ENCODE results near the gene NXPH1.

The NXPH1 gene

GRCh38 chr7:8436965-8437364 lies 3.6 kb downstream of the NXPH1 start:
- DNase-seq (ENCODE audit: low read depth in 2 of 2): no peak

- DNase-seq (ENCODE audit: low read depth in 2 of 2): no peak
Measured at GRCh38 chr7:8437606-8438005, 4.2 kb downstream of the NXPH1 start.

- no peak for DNase-seq (ENCODE audit: low read depth in 2 of 2)
Measured at GRCh38 chr7:8440670-8441069, 7.3 kb downstream of the NXPH1 start.

GRCh38 chr7:8441106-8441965 lies 7.9 kb downstream of the NXPH1 start:
- DNase-seq (ENCODE audit: low read depth in 2 of 2): no peak

- no peak for DNase-seq (ENCODE audit: low read depth in 2 of 2)
Measured at GRCh38 chr7:8442051-8442813, 8.8 kb downstream of the NXPH1 start.

GRCh38 chr7:8442814-8443304 lies 9.4 kb downstream of the NXPH1 start:
- DNase-seq (ENCODE audit: low read depth in 2 of 2): no peak

- no peak for DNase-seq (ENCODE audit: low read depth in 2 of 2)
Measured at GRCh38 chr7:8443576-8444467, 10.4 kb downstream of the NXPH1 start.

GRCh38 chr7:8444468-8444769 lies 11.0 kb downstream of the NXPH1 start:
- DNase-seq (ENCODE audit: low read depth in 2 of 2): no peak

- DNase-seq (ENCODE audit: low read depth in 2 of 2): no peak
Measured at GRCh38 chr7:8453535-8453934, 20.1 kb downstream of the NXPH1 start.

GRCh38 chr7:8455426-8455825 lies 22.0 kb downstream of the NXPH1 start:
- no peak for DNase-seq (ENCODE audit: low read depth in 2 of 2)

- no peak for DNase-seq (ENCODE audit: low read depth in 2 of 2)
Measured at GRCh38 chr7:8462309-8462708, 28.9 kb downstream of the NXPH1 start.

GRCh38 chr7:8465338-8465737 lies 31.9 kb downstream of the NXPH1 start:
- DNase-seq (ENCODE audit: low read depth in 2 of 2): no peak

- DNase-seq (ENCODE audit: low read depth in 2 of 2): no peak
Measured at GRCh38 chr7:8480527-8480926, 47.1 kb downstream of the NXPH1 start.

- DNase-seq (ENCODE audit: low read depth in 2 of 2): no peak
Measured at GRCh38 chr7:8481096-8481495, 47.7 kb downstream of the NXPH1 start.

GRCh38 chr7:8481752-8482446 lies 48.5 kb downstream of the NXPH1 start:
- DNase-seq (ENCODE audit: low read depth in 2 of 2): no peak

- no peak for DNase-seq (ENCODE audit: low read depth in 2 of 2)
Measured at GRCh38 chr7:8490391-8491045, 57.1 kb downstream of the NXPH1 start.

- no peak for DNase-seq (ENCODE audit: low read depth in 2 of 2)
Measured at GRCh38 chr7:8491106-8491505, 57.7 kb downstream of the NXPH1 start.

GRCh38 chr7:8491544-8492489 lies 58.4 kb downstream of the NXPH1 start:
- no peak for DNase-seq (ENCODE audit: low read depth in 2 of 2)

- DNase-seq (ENCODE audit: low read depth in 2 of 2): no peak
Measured at GRCh38 chr7:8499128-8499527, 65.7 kb downstream of the NXPH1 start.

GRCh38 chr7:8500286-8500685 lies 66.9 kb downstream of the NXPH1 start:
- DNase-seq (ENCODE audit: low read depth in 2 of 2): no peak

Measured in stimulated activated CD8-positive, alpha-beta memory T cell treated with anti-CD3 and anti-CD28 coated beads, Interleukin-15, amount 100 ng/mL, for 4 hours (primary cell).